GM12878 (cell line): ENCODE data around the gene AMN. TPM values are rescaled to one million over a fixed set of nuclear protein-coding genes. Genes with fewer than 3 reads are reported as not detected.
A peak's percentile ranks its signal among the peaks of the same experiment; 100 is the strongest.

Experiments
- ATAC-seq: fragments of 200-7000 bp; cut with Tn5 transposase; 3 replicates; pipeline ENCODE4 v1.9.1; 2020; ENCODE audit warnings: mild to moderate bottlenecking, moderate library complexity
- BruUV-seq: library from RNA; stranded (reverse); fragments of 400-500 nt; replicated peaks from 2 replicates; lab custom pipeline; 2021; lab: Mats Ljungman, UMichigan
- CTCF ChIA-PET: fragments of 300-600 bp; sonication (Branson Sonifier 250); formaldehyde crosslinking; extraction: SDS; loops from one replicate; lab custom pipeline; 2021; ENCODE audit warnings: inconsistent platforms; lab: Yijun Ruan, JAX
- POLR2A ChIA-PET: fragments of 350-600 bp; formaldehyde crosslinking; extraction: SDS; loops from one replicate; lab custom pipeline; 2021; ENCODE audit warnings: inconsistent platforms; lab: Charles Lee
- RAD21 ChIA-PET: fragments of 300-600 bp; sonication (Branson Sonifier 250); formaldehyde crosslinking; loops from one replicate; lab custom pipeline; 2023; ENCODE audit warnings: antibody characterized with exemption; ENCODE audit not compliant: unreplicated experiment; lab: Charles Lee
- SMC1A ChIA-PET: fragments of 300-600 bp; sonication (Branson Sonifier 250); formaldehyde crosslinking; loops from one replicate; lab custom pipeline; 2023; ENCODE audit not compliant: unreplicated experiment, uncharacterized antibody; lab: Charles Lee
- DNase-seq: peaks from one replicate; pipeline ENCODE4 v3.0.0-alpha.2; 2011; ENCODE audit warnings: low read depth, low spot score
- FAIRE-seq: peaks from 3 replicates; lab custom pipeline; 2011; peaks lifted over from hg19 to GRCh38; lab: Jason Lieb, UNC
- H2AFZ ChIP-seq: 2 replicates; pipeline ENCODE4 v1.6.0; 2011; ENCODE audit warnings: low read depth, low read length, control low read depth; ENCODE audit not compliant: control insufficient read depth
- H3K27ac ChIP-seq: 2 replicates; pipeline ENCODE4 v1.5.1; 2011; ENCODE audit warnings: control low read depth; ENCODE audit not compliant: control insufficient read depth, insufficient read depth
- H3K27me3 ChIP-seq, 2 experiments: replicated peaks in 1 of 2; 2 replicates each; pipeline versions ENCODE4 v1.6.0 to v1.6.1; 2011; ENCODE audit warnings: low read length in 1 of 2; ENCODE audit not compliant: control insufficient read depth in 2 of 2, insufficient read depth in 2 of 2
- H3K36me3 ChIP-seq, 2 experiments: 2 replicates each; pipeline ENCODE4 v1.5.1; 2011; ENCODE audit warnings: low read length in 1 of 2; ENCODE audit not compliant: control insufficient read depth in 2 of 2, insufficient read depth in 2 of 2
- H3K4me1 ChIP-seq: 2 replicates; pipeline ENCODE4 v1.6.1; 2011; ENCODE audit warnings: mild to moderate bottlenecking, low read length, moderate library complexity, mixed read lengths; ENCODE audit not compliant: control insufficient read depth, insufficient read depth
- H3K4me2 ChIP-seq: 2 replicates; pipeline ENCODE4 v1.6.0; 2011; ENCODE audit warnings: control low read depth; ENCODE audit not compliant: control insufficient read depth, insufficient read depth
- H3K4me3 ChIP-seq: fragments of 200-600 bp; sonication (generic); 2 replicates; pipeline ENCODE4 v1.5.1; 2016
- H3K79me2 ChIP-seq: 2 replicates; pipeline ENCODE4 v1.6.0; 2011; ENCODE audit warnings: low read length; ENCODE audit not compliant: control insufficient read depth, insufficient read depth
- H3K9ac ChIP-seq: 2 replicates; pipeline ENCODE4 v1.8.0; 2011; ENCODE audit warnings: low read length, control low read depth, mixed read lengths; ENCODE audit not compliant: control insufficient read depth, insufficient read depth
- H3K9me3 ChIP-seq: replicated peaks from 3 replicates; pipeline ENCODE4 v1.5.1; 2011; ENCODE audit warnings: mild to moderate bottlenecking, low read length; ENCODE audit not compliant: control insufficient read depth, insufficient read depth
- H4K20me1 ChIP-seq: 2 replicates; pipeline ENCODE4 v1.6.0; 2011; ENCODE audit not compliant: control insufficient read depth, insufficient read depth
- CBFB ChIP-seq: IDR thresholded peaks from 2 replicates; pipeline ENCODE4 v1.6.1; 2016; ENCODE audit warnings: antibody characterized with exemption, low read depth
- CHD4 ChIP-seq: fragments of 200-600 bp; sonication (generic); IDR thresholded peaks from 2 replicates; pipeline ENCODE4 v1.6.1; 2016; ENCODE audit warnings: mild to moderate bottlenecking
- JUNB ChIP-seq: IDR thresholded peaks from 2 replicates; pipeline ENCODE4 v1.6.1; 2016; ENCODE audit warnings: antibody characterized with exemption, mild to moderate bottlenecking
- LARP7 ChIP-seq: fragments of 450-650 bp; IDR thresholded peaks from 2 replicates; pipeline ENCODE4 v1.6.1; 2017; ENCODE audit warnings: mild to moderate bottlenecking
- MXI1 ChIP-seq: fragments of 150-350 bp; IDR thresholded peaks from 2 replicates; pipeline ENCODE4 v1.6.1; 2011; ENCODE audit warnings: low read depth, mild to moderate bottlenecking, inconsistent platforms, low read length, improper control_type of control experiment
- RAD51 ChIP-seq: fragments of 450-650 bp; IDR thresholded peaks from 2 replicates; pipeline ENCODE4 v1.6.1; 2016; ENCODE audit warnings: moderate library complexity, mild to moderate bottlenecking, inconsistent platforms
- SIX5 ChIP-seq: IDR thresholded peaks from 2 replicates; pipeline ENCODE4 v1.6.1; 2011; ENCODE audit warnings: mild to moderate bottlenecking, low read depth, low read length, moderate library complexity; ENCODE audit not compliant: severe bottlenecking
- SP1 ChIP-seq: IDR thresholded peaks from one replicate; pipeline ENCODE4 v1.6.1; 2011; ENCODE audit warnings: low read depth, low read length
- SRF ChIP-seq, 2 experiments: IDR thresholded peaks; 2 replicates each; pipeline ENCODE4 v1.6.1; 2011; ENCODE audit warnings: low read depth in 2 of 2, low read length in 2 of 2, mild to moderate bottlenecking in 1 of 2, moderate library complexity in 1 of 2
- YBX1 ChIP-seq: fragments of 450-650 bp; IDR thresholded peaks from 2 replicates; pipeline ENCODE4 v1.6.1; 2016; ENCODE audit warnings: antibody characterized with exemption
- ZNF274 ChIP-seq: IDR thresholded peaks from one replicate; pipeline ENCODE4 v1.8.0; 2011; ENCODE audit not compliant: insufficient read length, insufficient read depth
- ZSCAN29 ChIP-seq: fragments of 450-650 bp; IDR thresholded peaks from 2 replicates; pipeline ENCODE4 v1.6.1; 2017; ENCODE audit warnings: mild to moderate bottlenecking, moderate library complexity
- WGBS: methylation state at CpG from one replicate; pipeline ENCODE4 v1.1.6; 2016; ENCODE audit warnings: low lambda C conversion rate; ENCODE audit not compliant: insufficient replicate concordance, insufficient coverage; ENCODE audit errors: missing lambda C conversion rate; 5-methylcytosine and 5-hydroxymethylcytosine counted together
- in situ Hi-C: fragments of 300-500 bp; cut with MboI; formaldehyde crosslinking; loops from 9 replicates; pipeline ENCODE4 v1.14.3; 2018; ENCODE audit warnings: mixed read lengths
- intact Hi-C: fragments of 100-400 bp; cut with micrococcal nuclease; formaldehyde crosslinking; loops from one replicate; pipeline ENCODE4 v1.14.2; 2022; ENCODE audit not compliant: unreplicated experiment
- polyA plus RNA-seq, 11 experiments: library from polyadenylated mRNA; depleted of rRNA in 4 of 11; unstranded in 6 of 11; stranded (reverse) in 5 of 11; fragments of >200 nt; fragmentation: Nextera tagmentation in 4 of 11; fragmentation: Illumina TruSeq in 1 of 11; extraction: Ambion mirVana in 4 of 11; extraction: Trizol in 1 of 11; gene quantifications; 1 replicate in 1 of 11; 2 replicates in 10 of 11; pipeline versions ENCODE4 v1.2.1 to v1.2.3, GENCODE V29; 2011 to 2016; ENCODE audit warnings: inconsistent platforms in 2 of 11, missing spikeins in 2 of 11, low read depth in 1 of 11
- total RNA-seq, 4 experiments: library from RNA; depleted of rRNA in 3 of 4; stranded (reverse); fragments of >200 nt in 3 of 4; fragmentation: Illumina TruSeq in 1 of 4; extraction: Trizol in 1 of 4; gene quantifications; 2 replicates each; pipeline versions ENCODE4 v1.2.1 to v1.2.3, GENCODE V29; 2013 to 2021
- TF ChIP-seq, protein P1 (sequence below): fragments of 450-650 bp; IDR thresholded peaks from 2 replicates; pipeline ENCODE4 v1.6.1; 2017; ENCODE audit warnings: low read depth, mild to moderate bottlenecking, moderate library complexity
- TF ChIP-seq, protein P2 (sequence below): fragments of 450-650 bp; IDR thresholded peaks from 2 replicates; pipeline ENCODE4 v1.6.1; 2017; ENCODE audit warnings: mild to moderate bottlenecking, moderate library complexity

The AMN gene
- total and polyA plus RNA-seq, 10 of the 15 experiments (the other 5 are each of a cell fraction or from before 2014, with no cell fraction given) = 0.03 to 0.33 (median 0.11) TPM; not detected in 6

DNA sequence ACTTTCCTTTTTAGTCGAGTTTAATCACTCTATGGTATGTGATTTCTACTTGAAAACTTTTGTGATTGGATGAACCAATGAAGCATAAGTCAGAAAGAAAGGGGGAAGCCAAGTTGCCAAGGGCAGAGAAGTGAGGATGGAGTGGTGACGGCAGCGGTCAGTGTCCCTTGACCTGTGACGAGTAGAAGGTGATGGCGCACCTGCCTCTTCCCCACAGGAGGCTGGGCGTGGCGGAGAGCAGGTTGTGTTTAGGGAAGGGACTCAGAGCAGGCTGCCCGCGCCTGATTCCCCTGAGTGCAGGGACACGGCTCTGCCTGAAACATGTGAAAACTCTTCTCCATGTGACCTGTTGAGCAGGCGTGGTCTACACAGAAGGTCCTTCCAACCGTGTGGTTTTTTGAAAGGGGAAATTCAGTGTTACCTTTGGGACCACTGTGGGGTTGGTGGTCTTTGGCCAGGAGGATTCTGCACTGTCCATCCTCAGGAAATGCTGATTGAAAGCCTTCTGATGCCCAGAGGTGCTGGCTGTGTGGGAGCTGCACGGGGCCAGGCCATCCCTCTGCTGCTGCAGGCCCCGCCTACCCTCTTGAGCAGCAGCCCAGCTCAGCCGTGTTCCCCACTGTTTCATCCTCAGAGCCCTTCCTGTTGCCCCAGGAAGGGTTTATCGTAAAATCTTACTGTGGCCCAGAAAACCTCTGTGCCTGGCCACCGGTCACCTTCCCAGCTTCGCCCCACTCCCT is 23.5 kb upstream of the AMN start (continued):
- TF ChIP-seq, protein P1, sequence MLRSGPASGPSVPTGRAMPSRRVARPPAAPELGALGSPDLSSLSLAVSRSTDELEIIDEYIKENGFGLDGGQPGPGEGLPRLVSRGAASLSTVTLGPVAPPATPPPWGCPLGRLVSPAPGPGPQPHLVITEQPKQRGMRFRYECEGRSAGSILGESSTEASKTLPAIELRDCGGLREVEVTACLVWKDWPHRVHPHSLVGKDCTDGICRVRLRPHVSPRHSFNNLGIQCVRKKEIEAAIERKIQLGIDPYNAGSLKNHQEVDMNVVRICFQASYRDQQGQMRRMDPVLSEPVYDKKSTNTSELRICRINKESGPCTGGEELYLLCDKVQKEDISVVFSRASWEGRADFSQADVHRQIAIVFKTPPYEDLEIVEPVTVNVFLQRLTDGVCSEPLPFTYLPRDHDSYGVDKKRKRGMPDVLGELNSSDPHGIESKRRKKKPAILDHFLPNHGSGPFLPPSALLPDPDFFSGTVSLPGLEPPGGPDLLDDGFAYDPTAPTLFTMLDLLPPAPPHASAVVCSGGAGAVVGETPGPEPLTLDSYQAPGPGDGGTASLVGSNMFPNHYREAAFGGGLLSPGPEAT = peak; percentile 29; the same call in 1 of the 2 replicates
- TF ChIP-seq CBFB = no peak

DNA sequence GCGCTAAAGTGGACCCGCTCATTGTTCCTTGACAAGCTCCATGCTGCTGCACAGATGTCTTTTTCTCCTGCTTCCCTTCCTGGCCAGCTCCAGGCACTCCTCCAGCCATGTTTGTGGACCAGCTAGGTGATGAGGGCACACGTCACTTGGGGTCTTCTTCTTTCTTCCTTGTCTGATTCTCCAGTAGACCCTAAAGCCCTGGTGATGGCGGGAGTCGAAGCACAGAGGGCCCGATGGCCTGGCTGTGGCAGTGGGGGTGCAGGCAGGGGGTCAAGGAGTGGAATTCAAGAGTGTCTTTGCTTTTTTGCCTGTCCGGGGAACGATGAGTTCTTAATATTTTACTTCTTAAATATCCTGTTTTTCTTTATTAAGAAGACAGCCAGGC is 23.0 kb upstream of the AMN start:
- POLR2A ChIA-PET = interaction anchor here (0.9 kb wide), 1 partner anchor 13 kb away, joined by 3 read pairs; no protein-coding TSS in a partner anchor
- Histone ChIP-seq H3K9ac (peak overlapping the region; percentile 17; the same call in 1 of the 2 replicates), H3K27ac (peak overlapping the region; percentile 79), H3K4me2 (peak overlapping the region; percentile 79), H3K9me3 (no peaks in the 10 kb centered on the region), H3K4me3 (no peak overlapping the region), H3K27me3 (no peaks in the 10 kb centered on the region), H3K4me1 (peaks cover 59% of the 10 kb centered on the region), H2AFZ (no peak overlapping the region), H3K79me2 (peaks cover 34% of the 10 kb centered on the region), H4K20me1 (no peaks in the 10 kb centered on the region), H3K36me3 (peaks cover 25 to 31% of the 10 kb centered on the region in 2 experiments; a peak in 3 of 4 replicates)
- RAD21 ChIA-PET = interaction anchor here (1.0 to 1.4 kb wide), 3 partner anchors 80 to 205 kb away, joined by 3 to 7 read pairs (median 5); no protein-coding TSS in a partner anchor
- in situ Hi-C loops (no loop called here), intact Hi-C loops (no loop called here)
- DNase-seq (no peak), FAIRE-seq (no peak), ATAC-seq (no peak)
- SMC1A ChIA-PET = interaction anchor here (1.0 to 1.9 kb wide), 2 partner anchors 118 to 204 kb away, joined by 3 to 9 read pairs; no protein-coding TSS in a partner anchor
- BruUV-seq = no TSS peak
- WGBS = 98% methylated on average over 8 of the region's 8 CpGs
- CTCF ChIA-PET = interaction anchor here (0.8 to 3.6 kb wide), 2 partner anchors 205 kb away, joined by 3 to 25 read pairs; no protein-coding TSS in a partner anchor
- TF ChIP-seq SIX5 (no peak), ZNF274 (no peak), RAD51 (no peak), JUNB (no peak), MXI1 (no peak), SP1 (no peak), ZSCAN29 (no peak), YBX1 (no peak), CHD4 (no peak), SRF (IDR thresholded peaks at IDR 0.05; ENCODE audit: low read depth in 2 of 2, low read length in 2 of 2) (no peak), LARP7 (no peak)
- TF ChIP-seq, protein P2, sequence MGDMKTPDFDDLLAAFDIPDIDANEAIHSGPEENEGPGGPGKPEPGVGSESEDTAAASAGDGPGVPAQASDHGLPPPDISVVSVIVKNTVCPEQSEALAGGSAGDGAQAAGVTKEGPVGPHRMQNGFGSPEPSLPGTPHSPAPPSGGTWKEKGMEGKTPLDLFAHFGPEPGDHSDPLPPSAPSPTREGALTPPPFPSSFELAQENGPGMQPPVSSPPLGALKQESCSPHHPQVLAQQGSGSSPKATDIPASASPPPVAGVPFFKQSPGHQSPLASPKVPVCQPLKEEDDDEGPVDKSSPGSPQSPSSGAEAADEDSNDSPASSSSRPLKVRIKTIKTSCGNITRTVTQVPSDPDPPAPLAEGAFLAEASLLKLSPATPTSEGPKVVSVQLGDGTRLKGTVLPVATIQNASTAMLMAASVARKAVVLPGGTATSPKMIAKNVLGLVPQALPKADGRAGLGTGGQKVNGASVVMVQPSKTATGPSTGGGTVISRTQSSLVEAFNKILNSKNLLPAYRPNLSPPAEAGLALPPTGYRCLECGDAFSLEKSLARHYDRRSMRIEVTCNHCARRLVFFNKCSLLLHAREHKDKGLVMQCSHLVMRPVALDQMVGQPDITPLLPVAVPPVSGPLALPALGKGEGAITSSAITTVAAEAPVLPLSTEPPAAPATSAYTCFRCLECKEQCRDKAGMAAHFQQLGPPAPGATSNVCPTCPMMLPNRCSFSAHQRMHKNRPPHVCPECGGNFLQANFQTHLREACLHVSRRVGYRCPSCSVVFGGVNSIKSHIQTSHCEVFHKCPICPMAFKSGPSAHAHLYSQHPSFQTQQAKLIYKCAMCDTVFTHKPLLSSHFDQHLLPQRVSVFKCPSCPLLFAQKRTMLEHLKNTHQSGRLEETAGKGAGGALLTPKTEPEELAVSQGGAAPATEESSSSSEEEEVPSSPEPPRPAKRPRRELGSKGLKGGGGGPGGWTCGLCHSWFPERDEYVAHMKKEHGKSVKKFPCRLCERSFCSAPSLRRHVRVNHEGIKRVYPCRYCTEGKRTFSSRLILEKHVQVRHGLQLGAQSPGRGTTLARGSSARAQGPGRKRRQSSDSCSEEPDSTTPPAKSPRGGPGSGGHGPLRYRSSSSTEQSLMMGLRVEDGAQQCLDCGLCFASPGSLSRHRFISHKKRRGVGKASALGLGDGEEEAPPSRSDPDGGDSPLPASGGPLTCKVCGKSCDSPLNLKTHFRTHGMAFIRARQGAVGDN = no peak
